HG02759 (cell line): ENCODE measurements around the gene SMIM24.
"Not testable (repeated sequence)": the region's sequence is repeated elsewhere in the genome, so short reads cannot be mapped to it uniquely, and the experiment has no call there.

Source experiments
- ATAC-seq: cut with Tn5 transposase; IDR thresholded peaks from one replicate; pipeline ENCODE4 v1.9.1; 2021; ENCODE audit warnings: mild to moderate bottlenecking, moderate library complexity; ENCODE audit not compliant: unreplicated experiment

Gene SMIM24

DNA sequence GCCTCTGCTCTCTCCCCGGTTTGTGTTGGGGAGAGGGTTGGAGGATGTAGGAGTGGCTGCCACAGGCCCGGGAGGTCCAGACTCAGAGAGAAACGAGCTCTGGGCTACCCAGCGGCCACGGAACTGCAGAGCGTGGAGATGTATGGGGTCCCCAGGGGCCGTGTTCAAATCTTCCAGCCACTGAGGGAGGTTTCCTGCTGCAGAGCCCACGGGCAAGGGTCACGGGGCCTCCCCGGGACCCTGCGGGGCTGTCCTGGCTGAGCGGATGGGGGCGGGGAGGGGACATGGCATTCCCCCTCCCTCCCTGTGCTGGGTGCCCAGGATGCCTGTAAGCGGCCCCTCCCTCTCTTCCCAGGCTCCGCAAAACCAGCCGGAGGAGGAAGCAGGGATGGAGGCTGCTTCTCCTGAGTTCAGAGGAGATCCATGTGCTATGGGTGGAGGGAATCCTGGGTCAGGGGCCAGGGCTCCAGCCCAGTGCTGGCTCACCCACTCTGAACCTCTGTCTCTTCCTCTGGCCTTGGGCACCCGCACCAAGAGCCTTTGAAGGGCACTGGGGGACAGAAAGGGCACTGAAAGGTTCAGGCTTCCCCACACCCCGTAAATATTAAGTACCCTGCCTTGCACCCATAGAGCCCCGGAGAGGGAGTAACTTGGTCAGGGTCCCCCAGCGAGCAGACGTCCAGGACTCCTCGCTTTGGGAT, 22.6 kb downstream of the SMIM24 start:
- ATAC-seq = no peak

DNA sequence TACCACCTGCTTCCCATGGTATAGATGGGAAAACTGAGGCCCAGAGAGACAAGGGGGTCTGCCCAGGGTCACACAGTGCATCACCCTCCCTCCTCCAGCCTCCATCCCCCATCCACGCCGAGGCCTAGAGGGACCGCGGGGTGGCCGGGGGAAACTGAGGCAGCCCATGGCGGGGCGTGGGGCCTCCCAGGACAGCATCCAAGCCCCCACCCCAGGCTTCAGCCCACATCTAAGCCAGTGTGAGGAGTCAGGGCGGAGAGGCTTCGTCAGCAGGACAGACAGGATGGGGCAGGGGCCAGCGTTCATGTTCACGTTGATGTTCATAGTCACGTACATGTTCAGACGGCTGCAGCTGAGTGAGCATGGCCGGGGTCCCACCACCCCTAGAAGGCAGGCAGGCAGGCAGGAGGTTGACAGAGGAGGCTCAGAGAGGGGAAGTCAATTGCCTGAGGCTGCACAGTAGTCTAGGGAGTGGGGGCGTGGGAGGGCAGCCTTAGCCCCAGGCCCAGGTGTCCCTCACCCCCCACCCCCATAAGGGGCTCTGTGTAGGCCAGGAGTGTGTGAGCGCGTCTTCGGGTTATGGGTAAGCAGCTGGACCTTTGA, 23.3 kb downstream of the SMIM24 start:
- no peak for ATAC-seq

DNA sequence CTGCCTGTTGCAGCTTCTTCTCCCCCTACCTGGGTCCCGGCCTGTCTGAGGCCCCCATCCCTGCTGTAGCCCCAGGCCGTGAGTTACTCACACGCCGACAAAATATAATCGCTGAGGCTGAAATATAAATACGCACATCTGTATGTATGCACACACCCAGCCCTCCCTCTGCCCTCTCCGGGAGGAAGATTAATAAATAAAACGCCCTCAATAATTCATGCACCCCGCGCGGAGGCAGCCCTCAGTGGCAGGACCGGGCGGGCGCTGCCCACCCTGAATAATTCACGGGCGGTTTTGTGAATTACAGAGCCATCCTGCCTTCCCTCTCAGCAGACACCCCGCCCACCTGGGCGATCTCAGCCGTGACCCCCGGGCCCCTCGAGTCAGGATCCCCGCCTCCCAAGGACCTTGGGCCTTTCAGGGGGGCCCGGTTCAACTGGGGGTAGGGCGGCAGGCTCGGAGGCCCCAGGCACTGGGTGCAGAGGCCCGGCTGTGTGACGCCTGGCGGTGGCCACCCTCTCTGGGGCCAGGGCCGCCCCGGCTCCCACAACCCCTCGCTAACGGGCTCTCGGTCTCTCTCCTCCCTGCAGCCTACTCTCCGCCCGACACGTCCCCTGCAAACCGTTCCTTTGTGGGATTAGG, 24.2 kb downstream of the SMIM24 start:
- ATAC-seq = no peak

DNA sequence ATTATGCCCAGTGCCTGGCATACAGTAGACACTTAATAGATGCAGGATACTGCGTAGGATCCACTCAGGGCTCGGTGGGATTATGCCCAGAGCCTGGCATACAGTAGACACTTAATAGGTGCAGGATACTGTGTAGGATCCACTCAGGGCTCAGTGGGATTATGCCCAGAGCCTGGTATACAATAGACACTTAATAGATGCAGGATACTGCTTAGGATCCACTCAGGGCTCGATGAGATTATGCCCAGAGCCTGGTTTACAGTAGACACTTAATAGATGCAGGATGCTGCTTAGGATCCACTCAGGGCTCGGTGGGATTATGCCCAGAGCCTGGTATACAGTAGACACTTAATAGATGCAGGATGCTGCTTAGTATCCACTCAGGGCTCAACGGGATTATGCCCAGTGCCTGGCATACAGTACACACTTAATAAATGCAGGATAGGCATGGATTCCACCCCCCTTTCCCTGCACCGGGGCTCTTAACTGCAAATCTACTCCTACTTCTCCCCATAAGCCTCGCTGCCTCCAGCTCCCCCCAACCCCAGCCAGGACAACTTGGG, 24.9 kb downstream of the SMIM24 start:
- ATAC-seq = no peak

- ATAC-seq = no peak
These were observed 25.5 kb downstream of the SMIM24 start for GRCh38 chr19:3454656-3455392.

DNA sequence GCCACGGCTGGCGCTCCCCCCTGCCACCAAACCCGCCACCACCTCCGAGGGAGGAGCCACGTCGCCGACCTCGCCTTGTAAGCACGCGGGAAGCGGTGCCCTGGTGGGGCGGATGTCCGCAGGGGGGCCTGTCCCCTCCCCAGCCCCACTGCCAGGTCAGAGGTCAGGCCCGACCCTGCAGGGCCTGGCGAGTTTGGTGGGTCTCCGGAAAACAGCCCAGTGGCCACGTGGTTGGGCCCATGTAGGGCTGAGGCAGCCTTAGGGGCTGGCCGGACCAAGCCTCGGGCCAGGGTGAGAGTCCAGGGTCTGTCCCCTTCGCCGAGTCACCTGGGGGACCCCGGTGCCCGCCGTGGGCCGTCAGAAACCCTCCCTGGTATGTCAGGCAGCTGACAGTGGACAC, 26.5 kb downstream of the SMIM24 start:
- ATAC-seq = no peak

DNA sequence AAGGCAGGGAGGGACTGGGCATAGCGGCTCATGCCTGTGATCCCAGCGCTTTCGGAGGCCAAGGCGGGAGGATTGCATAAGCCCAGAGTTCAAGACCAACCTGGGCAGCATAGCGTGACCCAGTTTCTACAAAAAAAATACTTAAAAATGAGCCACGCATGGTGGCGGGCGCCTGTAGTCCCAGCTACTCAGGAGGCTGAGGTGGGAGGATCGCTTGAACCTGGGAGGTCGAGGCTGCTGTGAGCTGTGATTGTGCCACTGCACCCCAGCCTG, 27.4 kb downstream of the SMIM24 start:
- not testable (repeated sequence) for ATAC-seq

- ATAC-seq = no peak
These were observed 28.0 kb downstream of the SMIM24 start for GRCh38 chr19:3452171-3452941.

- ATAC-seq = no peak
These were observed 28.9 kb downstream of the SMIM24 start for GRCh38 chr19:3451451-3451866.

DNA sequence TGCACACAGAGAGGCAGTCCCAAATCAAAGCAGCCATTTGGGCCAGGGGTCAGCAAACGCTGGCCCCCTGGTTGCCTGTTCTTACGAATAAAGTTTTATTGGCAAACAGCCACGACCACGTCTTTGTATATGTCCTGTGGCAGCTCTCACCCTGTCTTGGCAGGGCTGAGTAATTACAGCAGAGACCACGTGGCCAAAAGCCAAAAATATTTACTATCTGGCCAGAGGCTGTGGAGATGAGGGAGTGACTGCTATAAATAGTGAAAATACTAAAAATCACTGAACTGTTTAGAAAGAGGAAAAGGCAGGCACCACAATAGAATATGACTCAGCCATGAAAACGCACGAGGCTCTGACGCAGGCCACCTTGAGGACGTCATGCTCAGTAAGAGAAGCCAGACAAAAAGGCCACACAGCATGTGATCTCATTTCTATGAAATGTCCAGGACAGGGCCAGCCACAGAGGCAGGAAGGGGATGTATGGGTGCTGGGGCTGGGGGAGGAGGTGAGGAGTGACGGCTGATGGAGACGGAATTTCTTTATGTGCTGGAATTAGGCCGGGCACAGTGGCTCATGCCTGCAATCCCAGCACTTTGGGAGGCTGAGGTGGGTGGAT, 29.4 kb downstream of the SMIM24 start:
- no peak for ATAC-seq

DNA sequence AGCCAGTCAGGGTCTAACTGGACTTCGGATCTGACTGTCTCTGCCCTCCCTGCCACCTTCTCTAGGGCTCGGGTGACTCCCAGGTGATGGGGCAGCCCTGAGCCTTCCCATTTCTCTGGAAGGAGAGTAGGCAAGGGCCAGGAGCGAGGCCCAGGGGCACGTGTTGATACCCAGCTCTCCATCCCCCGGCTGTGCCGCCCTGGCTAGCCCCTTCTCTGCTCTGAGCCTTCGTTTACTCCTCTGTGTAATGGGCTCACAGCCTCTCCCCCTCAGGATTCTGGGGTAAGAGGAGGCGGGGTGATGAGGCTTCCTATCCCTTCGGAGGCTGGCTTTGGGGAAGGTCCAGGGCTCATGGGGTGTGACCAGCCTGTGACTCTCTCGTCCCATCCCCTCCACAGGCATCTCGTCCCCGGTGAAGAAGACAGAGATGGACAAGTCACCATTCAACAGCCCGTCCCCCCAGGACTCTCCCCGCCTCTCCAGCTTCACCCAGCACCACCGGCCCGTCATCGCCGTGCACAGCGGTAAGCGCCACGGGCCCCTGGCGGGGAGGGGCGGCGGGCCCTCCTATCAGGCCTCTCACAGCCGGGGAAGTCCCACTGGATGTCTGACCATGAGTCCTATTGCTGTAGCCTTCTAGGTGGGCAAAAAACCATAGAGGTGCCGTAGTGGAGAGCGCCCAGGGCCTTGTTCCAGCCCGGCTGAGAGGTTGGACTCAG, 31.6 kb downstream of the SMIM24 start:
- no peak for ATAC-seq

DNA sequence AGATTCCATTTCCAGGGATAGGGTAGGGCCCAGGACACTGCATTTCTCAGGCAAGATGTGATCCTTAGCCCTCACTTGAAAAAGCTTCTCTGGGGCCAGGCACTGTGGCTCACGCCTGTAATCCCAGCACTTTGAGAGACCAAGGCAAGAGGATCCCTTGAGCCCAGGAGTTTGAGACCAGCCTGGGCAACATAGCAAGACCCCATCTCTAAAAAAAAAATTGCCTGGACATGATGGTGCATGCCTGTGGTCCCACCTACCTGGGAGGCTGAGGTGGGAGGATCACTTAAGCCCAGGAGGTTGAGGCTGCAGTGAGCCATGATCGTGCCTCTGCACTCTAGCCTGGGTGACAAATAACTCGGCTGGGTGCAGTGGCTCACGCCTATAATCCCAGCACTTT, 33.7 kb downstream of the SMIM24 start:
- not testable (repeated sequence) for ATAC-seq

- ATAC-seq = no peak
These were observed 35.6 kb downstream of the SMIM24 start for GRCh38 chr19:3444695-3445234.

DNA sequence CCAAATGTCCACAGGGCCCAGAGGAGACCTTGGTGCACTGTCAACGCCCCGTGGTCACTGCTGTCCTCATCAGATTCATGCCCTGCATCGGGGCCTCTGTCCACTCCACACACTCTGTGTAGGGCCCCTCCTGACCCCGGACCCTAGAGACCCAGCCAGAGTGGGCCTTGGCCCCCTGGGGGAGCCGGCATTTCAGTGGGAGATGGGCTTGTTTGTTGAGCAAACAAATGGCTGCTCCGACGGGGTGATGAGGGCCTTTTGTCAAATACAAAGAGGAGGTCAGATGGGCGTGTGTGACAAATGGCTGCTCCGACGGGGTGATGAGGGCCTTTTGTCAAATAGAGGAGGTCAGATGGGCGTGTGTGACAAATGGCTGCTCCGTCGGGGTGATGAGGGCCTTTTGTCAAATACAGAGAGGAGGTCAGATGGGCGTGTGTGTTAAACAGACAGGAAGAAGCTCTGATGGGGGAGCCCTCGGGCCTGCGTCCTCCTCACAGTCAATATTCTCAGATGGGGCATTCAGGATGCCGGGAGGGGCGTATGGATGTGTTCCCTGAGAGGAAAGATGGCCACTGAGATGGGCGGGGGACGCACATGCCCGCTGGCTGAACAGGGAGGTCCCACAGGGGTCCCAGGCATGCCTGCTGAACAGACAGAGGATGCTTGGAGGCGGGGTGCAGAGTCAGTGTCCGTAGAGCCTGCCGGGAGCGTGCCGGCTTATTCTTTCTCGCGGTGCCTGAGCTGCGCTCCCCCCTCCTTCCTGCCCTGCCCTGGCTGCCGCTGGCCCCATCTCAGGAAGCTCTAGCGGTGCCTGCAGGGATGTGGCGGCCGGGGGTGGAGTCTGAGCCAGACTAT, 36.3 kb downstream of the SMIM24 start:
- ATAC-seq = no peak

- no peak for ATAC-seq
These were observed 37.7 kb downstream of the SMIM24 start for GRCh38 chr19:3442487-3443071.

DNA sequence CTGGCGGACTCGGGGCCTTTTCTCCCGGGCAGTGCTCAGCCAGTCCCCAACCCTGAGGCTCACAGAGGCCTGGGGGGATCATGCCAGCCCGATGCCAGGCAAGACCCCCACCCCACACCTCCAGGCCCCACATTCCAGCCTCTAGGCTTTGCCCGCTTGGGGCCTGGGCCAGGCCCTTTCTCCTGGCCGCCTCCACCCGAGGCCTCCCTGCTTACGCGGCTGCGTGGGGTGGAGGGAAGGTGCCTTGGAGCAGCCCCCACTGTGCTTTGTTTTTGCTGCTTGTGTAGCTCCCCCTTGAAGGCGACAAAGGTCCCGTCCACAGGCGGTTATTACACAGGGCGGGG, 38.4 kb downstream of the SMIM24 start:
- ATAC-seq = no peak

GRCh38 chr19:3441089-3441985, 39.0 kb downstream of the SMIM24 start:
- no peak for ATAC-seq
